GM23248 (cell line): Measurements from ENCODE around the gene UCN2. TPM values are rescaled to one million over a fixed set of nuclear protein-coding genes. Genes with fewer than 3 reads are reported as not detected.
"Not testable (repeated sequence)": the region's sequence is repeated elsewhere in the genome, so short reads cannot be mapped to it uniquely, and the experiment has no call there.

Experiments used
- DNase-seq: peaks from one replicate; pipeline ENCODE4 v3.0.0-alpha.2; 2015
- H2AFZ ChIP-seq: fragments of 200-600 bp; sonication (generic); 2 replicates; pipeline ENCODE4 v1.6.1; 2016; ENCODE audit warnings: antibody characterized with exemption
- H3F3A ChIP-seq: fragments of 200-600 bp; sonication (generic); 2 replicates; pipeline ENCODE4 v1.6.1; 2016; ENCODE audit warnings: mild to moderate bottlenecking, antibody characterized with exemption, mixed run types; ENCODE audit not compliant: insufficient read depth
- H3K27ac ChIP-seq: fragments of 200-600 bp; sonication (generic); 2 replicates; pipeline ENCODE4 v1.5.1; 2016; ENCODE audit warnings: mild to moderate bottlenecking
- H3K27me3 ChIP-seq: fragments of 200-600 bp; sonication (generic); replicated peaks from 2 replicates; pipeline ENCODE4 v1.6.1; 2016; ENCODE audit warnings: mild to moderate bottlenecking; ENCODE audit not compliant: insufficient read depth
- H3K36me3 ChIP-seq: fragments of 200-600 bp; sonication (generic); 2 replicates; pipeline ENCODE4 v1.6.1; 2016; ENCODE audit warnings: low read depth, mild to moderate bottlenecking
- H3K4me1 ChIP-seq: fragments of 200-600 bp; sonication (generic); 2 replicates; pipeline ENCODE4 v1.6.1; 2016; ENCODE audit warnings: mild to moderate bottlenecking; ENCODE audit not compliant: insufficient read depth
- H3K4me2 ChIP-seq: fragments of 200-600 bp; sonication (generic); one replicate; pipeline ENCODE4 v1.6.1; 2016; ENCODE audit warnings: mild to moderate bottlenecking; ENCODE audit not compliant: unreplicated experiment
- H3K4me3 ChIP-seq: fragments of 200-600 bp; sonication (generic); 2 replicates; pipeline ENCODE4 v1.5.1; 2016; ENCODE audit warnings: mild to moderate bottlenecking
- H3K79me2 ChIP-seq: fragments of 200-600 bp; sonication (generic); 2 replicates; pipeline ENCODE4 v1.6.1; 2016; ENCODE audit warnings: mild to moderate bottlenecking; ENCODE audit not compliant: insufficient read depth
- H3K9ac ChIP-seq: fragments of 200-600 bp; sonication (generic); 2 replicates; pipeline ENCODE4 v1.6.1; 2016; ENCODE audit warnings: mild to moderate bottlenecking
- H3K9me2 ChIP-seq: fragments of 200-600 bp; sonication (generic); 2 replicates; pipeline ENCODE4 v1.6.1; 2016; ENCODE audit warnings: mixed run types, mild to moderate bottlenecking, moderate library complexity; ENCODE audit not compliant: insufficient read depth
- H3K9me3 ChIP-seq: fragments of 200-600 bp; sonication (generic); one replicate; pipeline ENCODE4 v1.6.1; 2017; ENCODE audit warnings: low read depth
- H4K20me1 ChIP-seq: fragments of 200-600 bp; sonication (generic); 2 replicates; pipeline ENCODE4 v1.6.0; 2016; ENCODE audit not compliant: insufficient read depth
- EZH2 ChIP-seq: fragments of 200-600 bp; sonication (generic); IDR thresholded peaks from 2 replicates; pipeline ENCODE4 v1.6.1; 2018; ENCODE audit warnings: antibody characterized with exemption, mild to moderate bottlenecking; ENCODE audit not compliant: insufficient read depth, poor library complexity, severe bottlenecking
- EZH2phosphoT487 ChIP-seq: fragments of 200-600 bp; sonication (generic); IDR thresholded peaks from 2 replicates; pipeline ENCODE4 v1.6.1; 2018; ENCODE audit warnings: antibody characterized with exemption, moderate library complexity, mild to moderate bottlenecking, low read depth; ENCODE audit not compliant: insufficient read depth
- WGBS, 2 experiments: methylation state at CpG; one replicate each; pipeline ENCODE4 v1.1.6; 2015 to 2017; ENCODE audit warnings: low lambda C conversion rate in 2 of 2, low coverage in 1 of 2; ENCODE audit errors: missing lambda C conversion rate in 2 of 2; 5-methylcytosine and 5-hydroxymethylcytosine counted together
- in situ Hi-C: fragments of 300-500 bp; cut with MboI; formaldehyde crosslinking; loops from 2 replicates; pipeline ENCODE4 v1.15.0; 2020
- polyA plus RNA-seq: library from polyadenylated mRNA; unstranded; fragments of >200 nt; fragmentation: Nextera tagmentation; extraction: Ambion mirVana; gene quantifications from 2 replicates; pipeline ENCODE4 v1.2.1, GENCODE V29; 2016
- total RNA-seq: library from RNA; depleted of rRNA; stranded (reverse); fragments of >200 nt; shearing (Covaris generic); gene quantifications from 2 replicates; pipeline ENCODE4 v1.2.3, GENCODE V29; 2014

UCN2 gene
- total and polyA plus RNA-seq, 2 experiments from 2014 or later = 0.45 to 0.86 TPM

DNA sequence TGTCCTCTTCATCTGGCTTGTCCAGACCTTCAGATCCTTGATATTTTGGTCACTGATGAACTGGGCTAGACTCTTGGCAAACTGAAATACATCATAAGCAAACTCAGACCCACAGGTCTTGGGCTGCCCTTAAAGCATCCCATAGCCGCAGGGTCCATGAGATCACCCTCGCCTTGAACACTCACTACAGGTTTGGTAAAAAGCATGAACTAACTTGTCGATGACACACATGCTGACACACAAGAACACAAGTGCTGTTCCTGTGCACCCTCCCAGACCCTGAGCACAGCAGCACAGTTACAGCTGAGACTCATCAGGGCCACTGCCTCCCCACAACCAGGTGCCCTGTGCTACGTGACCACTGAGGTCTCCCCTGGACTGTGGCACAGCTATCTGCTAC is 28.0 kb downstream of the UCN2 start:
- H3K9me3 ChIP-seq = no peaks in the 10 kb centered on the region
- H4K20me1 ChIP-seq = no peaks in the 10 kb centered on the region
- in situ Hi-C loops = no loop called here
- H3K9ac ChIP-seq = no peak overlapping the region
- H3K27me3 ChIP-seq = no peaks in the 10 kb centered on the region
- no peaks in the 10 kb centered on the region for H3K9me2 ChIP-seq
- peaks cover 6% of the 10 kb centered on the region; the same call in 1 of the 2 replicates for H3K36me3 ChIP-seq
- H2AFZ ChIP-seq = no peak overlapping the region
- H3F3A ChIP-seq = no peaks in the 10 kb centered on the region
- WGBS, 2 experiments = 97 to 100% methylated on average over 4 of the region's 4 CpGs
- no peak overlapping the region for H3K4me2 ChIP-seq
- no peak for DNase-seq
- H3K4me3 ChIP-seq = no peak overlapping the region
- no peaks in the 10 kb centered on the region for H3K4me1 ChIP-seq
- no peak for TF ChIP-seq EZH2phosphoT487
- no peak for TF ChIP-seq EZH2
- no peaks in the 10 kb centered on the region for H3K79me2 ChIP-seq
- no peak overlapping the region for H3K27ac ChIP-seq

DNA sequence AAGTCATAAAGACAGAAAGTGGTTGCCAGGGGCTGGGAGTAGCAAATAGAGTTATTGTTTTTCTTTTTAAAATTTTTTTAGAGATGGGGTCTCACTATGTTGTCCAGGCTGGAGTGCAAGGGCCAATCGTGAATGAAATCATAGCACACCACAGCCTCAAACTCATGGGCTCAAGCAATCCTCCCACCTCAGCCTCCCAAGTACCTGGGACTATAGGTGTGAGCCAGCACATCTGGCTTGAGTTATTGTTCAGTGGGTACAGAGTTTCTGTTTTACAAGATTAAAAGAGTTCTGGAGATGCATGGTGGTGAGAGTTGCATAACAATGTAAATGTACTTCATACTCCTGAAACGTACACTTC is 30.6 kb downstream of the UCN2 start:
- in situ Hi-C loops = no loop called here
- WGBS, 2 experiments = 86 to 97% methylated on average over 2 of the region's 2 CpGs

DNA sequence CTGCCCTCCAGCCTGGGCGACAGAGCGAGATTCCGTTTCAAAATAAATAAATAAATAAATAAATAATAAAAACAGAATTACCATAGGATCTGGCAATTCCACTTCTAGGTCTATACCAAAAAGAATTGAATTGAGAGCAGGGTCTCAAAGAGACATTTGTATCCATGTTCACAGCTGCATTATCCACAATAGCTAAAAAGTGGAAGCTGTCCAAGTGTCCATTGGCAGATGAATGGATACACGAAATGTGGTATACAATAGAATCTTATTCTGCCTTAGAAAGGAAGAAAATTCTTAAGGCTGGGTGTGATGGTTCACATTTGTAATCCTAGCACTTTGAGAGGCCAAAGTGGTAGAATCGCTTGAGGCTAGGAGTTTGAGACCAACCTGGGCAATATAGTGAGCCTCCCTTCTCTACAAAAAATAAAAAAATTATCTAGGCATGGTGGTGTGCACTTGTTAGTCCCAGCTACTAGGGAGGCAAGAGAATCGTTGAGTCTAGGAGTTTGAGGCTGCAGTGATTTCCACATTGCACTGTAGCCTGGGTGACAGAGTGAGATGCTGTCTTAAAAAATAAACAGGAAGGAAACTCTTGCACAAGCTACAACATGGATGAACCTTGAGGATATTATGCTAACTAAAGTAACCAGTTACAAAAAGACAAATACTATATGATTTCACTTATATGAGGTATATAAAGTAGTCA is 31.2 kb downstream of the UCN2 start:
- H3K36me3 ChIP-seq = peaks cover 15% of the 10 kb centered on the region; the same call in 1 of the 2 replicates
- no peak for DNase-seq
- H3K27me3 ChIP-seq = no peaks in the 10 kb centered on the region
- H4K20me1 ChIP-seq = no peaks in the 10 kb centered on the region
- H2AFZ ChIP-seq = no peak overlapping the region
- in situ Hi-C loops = no loop called here
- H3F3A ChIP-seq = no peaks in the 10 kb centered on the region
- WGBS, 2 experiments = 96 to 97% methylated on average over 6 of the region's 6 CpGs
- no peaks in the 10 kb centered on the region for H3K4me1 ChIP-seq
- no peak overlapping the region for H3K9ac ChIP-seq
- H3K79me2 ChIP-seq = no peaks in the 10 kb centered on the region
- H3K4me3 ChIP-seq = no peak overlapping the region
- H3K4me2 ChIP-seq = no peak overlapping the region
- H3K9me2 ChIP-seq = no peaks in the 10 kb centered on the region
- TF ChIP-seq EZH2 (no peak), EZH2phosphoT487 (no peak)
- no peaks in the 10 kb centered on the region for H3K9me3 ChIP-seq
- H3K27ac ChIP-seq = no peak overlapping the region

More for the DNA sequence above, 30.6 kb downstream of the UCN2 start:
- Histone ChIP-seq H3K9ac (no peak overlapping the region), H3K4me3 (no peak overlapping the region), H4K20me1 (no peaks in the 10 kb centered on the region), H3K9me3 (no peaks in the 10 kb centered on the region), H3K79me2 (no peaks in the 10 kb centered on the region), H2AFZ (no peak overlapping the region), H3K9me2 (no peaks in the 10 kb centered on the region), H3F3A (no peaks in the 10 kb centered on the region), H3K36me3 (peaks cover 15% of the 10 kb centered on the region; the same call in 1 of the 2 replicates), H3K27ac (no peak overlapping the region), H3K27me3 (no peaks in the 10 kb centered on the region), H3K4me1 (no peaks in the 10 kb centered on the region), H3K4me2 (no peak overlapping the region)
- TF ChIP-seq EZH2 = no peak
- no peak for TF ChIP-seq EZH2phosphoT487
- DNase-seq = no peak

GRCh38 chr3:48530701-48531100 is 32.9 kb downstream of the UCN2 start:
- H3K27ac ChIP-seq, H2AFZ ChIP-seq, H3K9me2 ChIP-seq, H3K79me2 ChIP-seq, H3K4me1 ChIP-seq, H4K20me1 ChIP-seq, in situ Hi-C loops, DNase-seq, H3K27me3 ChIP-seq, H3F3A ChIP-seq, H3K9ac ChIP-seq, H3K9me3 ChIP-seq, H3K4me3 ChIP-seq, H3K4me2 ChIP-seq: not testable (repeated sequence)
- 94 to 98% methylated on average over 4 of the region's 4 CpGs for WGBS, 2 experiments
- H3K36me3 ChIP-seq = peaks cover 15% of the 10 kb centered on the region; the same call in 1 of the 2 replicates

DNA sequence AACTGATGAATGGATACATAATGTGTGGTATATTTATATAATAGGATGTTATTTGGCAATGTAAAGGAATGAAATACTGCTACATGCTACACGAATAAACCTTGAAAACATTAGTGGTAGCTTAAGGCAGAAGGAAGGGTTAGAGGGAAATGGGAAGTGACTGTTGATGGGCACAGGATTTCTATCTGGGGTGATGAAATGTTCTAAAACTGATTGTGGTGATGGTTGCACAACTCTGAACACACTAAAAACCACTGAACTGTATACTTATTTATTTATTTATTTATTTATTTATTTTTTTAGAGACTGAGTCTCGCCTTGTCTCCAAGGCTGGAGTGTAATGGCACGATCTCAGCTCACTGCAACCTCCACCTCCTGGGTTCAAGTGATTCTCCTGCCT is 34.8 kb downstream of the UCN2 start:
- no peaks in the 10 kb centered on the region for H3K9me2 ChIP-seq
- no peaks in the 10 kb centered on the region for H3K9me3 ChIP-seq
- H3K27me3 ChIP-seq = no peaks in the 10 kb centered on the region
- DNase-seq = no peak
- in situ Hi-C loops = no loop called here
- H4K20me1 ChIP-seq = no peaks in the 10 kb centered on the region
- no peaks in the 10 kb centered on the region for H3F3A ChIP-seq
- WGBS, 2 experiments = 74 to 75% methylated on average over 3 of the region's 3 CpGs
- H3K4me3 ChIP-seq = no peak overlapping the region
- H2AFZ ChIP-seq = no peak overlapping the region
- no peak overlapping the region for H3K4me2 ChIP-seq
- H3K4me1 ChIP-seq = no peaks in the 10 kb centered on the region
- H3K79me2 ChIP-seq = no peaks in the 10 kb centered on the region
- H3K9ac ChIP-seq = no peak overlapping the region
- H3K36me3 ChIP-seq = peaks cover 9% of the 10 kb centered on the region; the same call in 1 of the 2 replicates
- H3K27ac ChIP-seq = no peak overlapping the region
- no peak for TF ChIP-seq EZH2phosphoT487
- no peak for TF ChIP-seq EZH2
